HG02840 (cell line): ENCODE results near the gene MMEL1.
"Not testable (repeated sequence)": the region's sequence is repeated elsewhere in the genome, so short reads cannot be mapped to it uniquely, and the experiment has no call there.

Experiments used
- ATAC-seq: cut with Tn5 transposase; IDR thresholded peaks from one replicate; pipeline ENCODE4 v1.9.1; 2021; ENCODE audit warnings: mild to moderate bottlenecking, moderate library complexity, moderate number of reproducible peaks; ENCODE audit not compliant: unreplicated experiment, low FRiP score

MMEL1 gene

DNA sequence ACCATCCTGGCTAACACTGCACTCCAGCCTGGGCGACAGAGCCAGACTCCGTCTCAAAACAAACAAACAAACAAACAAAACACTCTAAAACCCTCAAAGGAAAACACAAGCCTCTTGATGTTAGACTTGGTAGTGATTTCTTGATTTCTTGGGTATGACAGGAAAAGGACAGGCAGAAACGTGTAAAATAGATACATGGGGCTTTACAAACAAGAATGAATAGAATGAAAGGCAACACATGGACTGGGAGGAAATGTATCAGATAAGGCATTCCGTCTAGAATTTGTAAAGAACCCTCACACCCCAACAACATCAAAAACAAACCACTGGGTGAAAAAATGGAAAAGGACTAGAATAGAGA is 54.1 kb downstream of the MMEL1 start:
- ATAC-seq = no peak

- peak; percentile 29 for ATAC-seq
Measured at GRCh38 chr1:2577565-2578075, 55.2 kb downstream of the MMEL1 start.

GRCh38 chr1:2575801-2576663 is 56.8 kb downstream of the MMEL1 start:
- ATAC-seq = no peak

- no peak for ATAC-seq
Measured at GRCh38 chr1:2574350-2574749, 58.5 kb downstream of the MMEL1 start.

GRCh38 chr1:2573250-2573920 is 59.4 kb downstream of the MMEL1 start:
- ATAC-seq = no peak

DNA sequence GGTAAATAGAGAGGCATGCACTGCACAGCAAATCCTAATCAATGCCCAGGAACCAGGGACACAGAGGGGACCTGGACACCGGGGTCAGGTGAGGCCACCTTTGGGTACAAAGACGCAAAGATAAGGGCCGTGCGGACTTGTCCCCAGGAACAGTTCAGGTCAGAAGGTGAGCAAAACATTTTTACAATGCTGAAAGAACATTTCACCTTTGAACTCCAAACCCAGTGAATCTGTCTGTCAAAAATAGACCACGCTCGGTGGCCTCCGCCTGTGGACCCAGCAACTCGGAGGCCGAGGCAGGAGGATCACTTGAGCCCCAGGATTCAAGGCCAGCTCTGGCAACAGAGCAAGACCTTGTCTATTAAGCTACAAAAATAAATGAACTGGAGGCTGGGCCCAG is 61.5 kb downstream of the MMEL1 start:
- ATAC-seq = no peak

DNA sequence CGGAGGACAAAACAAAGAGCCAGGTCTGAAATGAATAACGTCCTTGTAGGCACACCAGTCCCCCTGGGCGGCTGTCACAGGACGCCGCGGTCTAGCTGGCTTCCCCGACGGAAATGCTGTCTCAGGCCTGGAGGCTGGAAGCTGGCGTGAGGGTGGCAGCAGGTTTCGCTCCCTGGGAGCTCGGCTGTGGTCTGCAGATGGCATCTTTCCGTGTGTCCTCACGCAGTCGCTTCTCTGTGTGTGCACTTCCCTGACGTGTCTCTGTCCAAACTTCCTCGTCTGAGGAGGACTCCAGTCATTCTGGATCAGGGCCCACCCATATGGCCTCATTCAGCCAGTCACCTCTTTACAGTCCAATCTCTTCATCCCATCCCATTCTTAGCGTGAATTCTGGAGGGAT is 62.5 kb downstream of the MMEL1 start:
- no peak for ATAC-seq

DNA sequence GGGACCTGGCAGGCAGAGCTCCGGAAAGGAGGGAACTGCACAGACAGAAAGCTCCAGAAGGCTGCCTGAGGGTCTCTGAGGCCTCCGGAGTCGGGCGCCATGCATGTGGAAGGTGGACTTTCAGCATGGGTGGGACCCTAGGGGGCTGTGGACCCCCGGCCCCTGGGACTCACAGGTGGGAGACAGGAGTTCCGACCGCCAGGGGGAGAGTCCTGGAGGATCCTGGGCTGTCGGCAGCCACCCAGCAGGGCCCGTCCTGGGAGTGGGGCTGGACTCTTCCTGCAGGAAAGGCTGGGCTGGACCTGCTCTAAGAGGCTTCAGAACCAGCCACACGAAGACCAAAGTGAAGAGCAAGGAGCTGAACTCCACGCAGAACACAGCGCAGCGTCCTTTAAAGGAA is 63.1 kb downstream of the MMEL1 start:
- ATAC-seq = not testable (repeated sequence)

DNA sequence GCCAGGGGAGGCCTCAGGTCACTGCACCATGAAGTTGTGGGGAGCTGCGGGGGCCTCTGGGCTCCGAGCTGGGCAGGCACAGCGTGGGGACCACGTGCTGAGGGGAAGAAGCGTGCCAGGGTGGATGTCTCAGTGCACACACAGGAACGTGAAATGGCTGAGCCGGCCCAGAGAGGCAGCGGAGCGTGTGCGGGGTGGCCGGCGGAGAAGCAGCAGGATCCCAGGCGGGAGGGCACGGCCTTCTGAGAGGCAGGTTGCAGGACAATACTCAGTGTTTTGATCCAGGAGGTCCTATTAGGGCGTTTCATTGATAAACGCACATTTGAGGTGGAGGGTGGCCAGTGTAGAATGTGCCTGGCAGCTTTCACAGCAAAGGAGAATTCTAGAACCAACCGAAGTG is 63.8 kb downstream of the MMEL1 start:
- no peak for ATAC-seq

GRCh38 chr1:2568187-2568816 is 64.5 kb downstream of the MMEL1 start:
- ATAC-seq = not testable (repeated sequence)

DNA sequence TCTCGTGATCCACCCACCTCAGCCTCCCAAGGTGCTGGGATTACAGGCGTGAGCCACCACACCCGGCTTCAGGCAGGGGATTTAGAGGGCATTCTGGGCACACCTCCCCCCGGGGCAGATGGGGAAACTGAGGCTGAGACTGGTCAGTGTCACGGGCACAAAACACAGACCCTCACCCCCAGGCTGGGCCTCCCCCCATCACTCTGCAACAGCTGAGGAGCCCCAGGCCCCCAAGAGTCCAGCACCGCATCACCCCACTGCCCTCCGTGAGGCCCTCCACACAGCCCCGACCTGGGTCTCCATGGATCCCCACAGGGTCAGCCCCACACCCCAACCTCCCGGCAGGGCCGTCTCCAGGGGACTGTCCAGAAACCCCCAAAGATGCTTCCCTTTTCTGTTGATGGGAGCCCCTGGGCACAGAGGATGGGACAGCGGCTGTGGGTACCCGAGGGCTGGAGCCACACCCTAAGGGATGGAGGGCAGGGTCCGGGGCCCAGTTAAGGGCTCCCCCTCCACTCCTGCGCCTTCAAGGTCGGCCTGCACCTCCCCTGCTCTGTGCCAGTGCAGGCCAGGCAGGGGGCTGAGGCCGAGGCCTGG is 65.6 kb downstream of the MMEL1 start:
- ATAC-seq = no peak

DNA sequence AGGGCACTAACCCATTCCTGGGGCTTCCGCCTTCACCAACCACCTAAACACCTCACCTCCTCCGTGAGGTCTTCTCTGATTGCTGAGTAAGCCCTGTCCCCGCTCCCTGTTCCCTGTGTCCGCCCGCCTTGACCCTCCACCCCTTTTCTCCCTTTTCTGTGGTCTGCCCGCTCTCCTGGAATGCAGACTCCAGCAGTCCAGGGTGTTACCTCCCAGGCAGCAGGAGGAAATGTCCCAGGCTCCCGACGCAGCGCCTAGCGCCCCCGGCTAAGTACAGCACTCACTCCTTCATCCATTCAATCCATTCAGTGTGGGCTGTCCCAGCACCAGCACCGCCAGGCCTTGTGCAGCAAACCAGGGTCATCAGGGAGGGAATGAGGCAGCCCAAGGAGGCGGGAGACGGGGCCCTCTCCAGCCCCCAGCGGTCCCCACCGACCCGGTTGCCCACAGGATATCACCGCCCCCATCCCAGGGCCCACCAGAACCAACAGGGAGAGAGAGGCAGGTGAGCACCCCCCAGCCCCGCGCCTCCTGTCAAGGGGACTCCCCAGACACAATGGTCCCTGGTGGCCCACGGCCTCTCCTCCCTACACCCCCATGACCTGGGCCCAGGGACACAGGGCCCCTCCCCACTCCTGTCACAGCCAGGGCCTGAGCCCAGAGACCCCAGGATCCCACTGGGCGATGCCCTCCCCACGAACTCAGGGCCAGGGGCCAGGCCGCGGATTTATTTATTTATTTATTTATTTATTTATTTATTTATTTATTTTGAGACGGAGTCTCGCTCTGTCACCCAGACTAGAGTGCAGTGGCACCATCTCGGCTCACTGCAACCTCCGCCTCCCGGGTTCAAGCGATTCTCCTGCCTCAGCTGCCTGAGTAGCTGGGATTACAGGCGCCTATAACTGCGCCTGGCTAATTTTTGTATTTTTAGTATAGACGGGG is 66.4 kb downstream of the MMEL1 start:
- ATAC-seq = no peak

GRCh38 chr1:2564815-2565374 is 67.9 kb downstream of the MMEL1 start:
- no peak for ATAC-seq

- no peak for ATAC-seq
Measured at GRCh38 chr1:2564006-2564814, 68.6 kb downstream of the MMEL1 start.

DNA sequence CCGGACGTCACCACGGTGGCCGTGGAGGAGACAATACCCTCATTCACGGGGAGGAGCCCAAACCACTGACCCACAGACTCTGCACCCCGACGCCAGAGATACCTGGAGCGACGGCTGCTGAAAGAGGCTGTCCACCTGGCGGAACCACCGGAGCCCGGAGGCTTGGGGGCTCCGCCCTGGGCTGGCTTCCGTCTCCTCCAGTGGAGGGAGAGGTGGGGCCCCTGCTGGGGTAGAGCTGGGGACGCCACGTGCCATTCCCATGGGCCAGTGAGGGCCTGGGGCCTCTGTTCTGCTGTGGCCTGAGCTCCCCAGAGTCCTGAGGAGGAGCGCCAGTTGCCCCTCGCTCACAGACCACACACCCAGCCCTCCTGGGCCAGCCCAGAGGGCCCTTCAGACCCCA is 69.6 kb downstream of the MMEL1 start:
- no peak for ATAC-seq

DNA sequence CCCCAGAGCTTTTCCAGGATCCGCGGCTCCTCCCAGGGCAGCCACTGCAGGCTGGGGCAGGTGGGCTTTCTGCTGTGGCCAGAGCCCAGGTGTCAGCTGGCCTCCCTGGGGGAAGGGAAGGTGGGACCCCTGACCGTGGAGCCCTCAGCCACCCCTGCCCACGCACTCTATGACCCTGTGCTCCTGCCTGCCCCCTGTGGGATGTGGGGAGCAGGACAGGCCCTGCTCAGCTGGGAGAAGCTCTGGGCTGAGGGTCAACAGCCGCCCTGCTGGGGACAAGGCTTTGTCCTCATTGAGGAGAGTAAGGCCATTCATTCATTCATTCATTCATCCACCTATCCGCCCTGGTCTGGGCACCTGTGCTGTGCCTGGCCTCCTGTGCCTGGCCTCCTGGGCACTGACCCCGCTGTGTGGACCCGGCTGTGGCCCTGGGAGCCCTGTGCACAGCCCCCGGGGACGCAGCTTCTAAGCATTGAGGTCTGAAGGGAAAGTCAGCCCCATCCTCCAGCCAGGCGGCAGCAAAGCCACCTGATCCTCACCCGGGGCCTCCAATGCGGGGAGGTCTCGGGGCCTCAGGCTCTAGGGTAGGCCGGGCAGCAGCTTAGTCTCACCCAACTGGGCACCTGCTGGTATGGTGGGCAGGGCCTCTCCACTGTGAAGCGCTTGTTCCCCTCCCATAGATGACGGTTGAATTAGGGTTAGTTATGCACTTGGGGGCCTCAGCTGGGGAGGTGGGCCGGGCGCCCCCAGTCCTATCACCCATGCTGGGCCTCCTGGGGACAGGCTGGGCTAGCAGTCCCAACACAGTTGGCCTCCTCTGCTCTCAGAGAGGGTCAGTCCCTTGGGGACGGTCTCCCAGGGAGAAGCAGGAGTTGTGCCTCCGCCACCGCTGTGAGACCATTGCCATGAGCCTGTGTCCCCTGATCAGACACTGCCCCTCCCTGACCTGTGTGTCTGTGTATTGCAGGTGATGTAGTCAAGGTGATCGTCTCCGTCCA is 70.6 kb downstream of the MMEL1 start:
- ATAC-seq = no peak

GRCh38 chr1:2561446-2561845 is 71.4 kb downstream of the MMEL1 start:
- ATAC-seq = no peak
